Neural crest cell (in vitro differentiated cells): ENCODE results near the gene BRPF1. TPM values are rescaled to one million over a fixed set of nuclear protein-coding genes. Genes with fewer than 3 reads are reported as not detected.
A peak's percentile ranks its signal among the peaks of the same experiment; 100 is the strongest.

Experiments used
- DNase-seq: peaks from one replicate; pipeline ENCODE4 v3.0.0; 2021; ENCODE audit warnings: low read depth, mixed read lengths, low spot score
- H3K27ac Mint-ChIP-seq: one replicate; pipeline ENCODE4 v1.8.0; 2021; ENCODE audit warnings: mild to moderate bottlenecking, mixed read lengths; ENCODE audit not compliant: unreplicated experiment
- H3K27me3 Mint-ChIP-seq: 2 replicates; pipeline ENCODE4 v1.8.0; 2021; ENCODE audit warnings: low read depth, mild to moderate bottlenecking, mixed read lengths
- H3K36me3 Mint-ChIP-seq: 2 replicates; pipeline ENCODE4 v1.8.0; 2021; ENCODE audit warnings: low read depth, mild to moderate bottlenecking, mixed read lengths
- H3K4me1 Mint-ChIP-seq: 2 replicates; pipeline ENCODE4 v1.8.0; 2021; ENCODE audit warnings: mixed read lengths
- H3K4me3 Mint-ChIP-seq: one replicate; pipeline ENCODE4 v1.8.0; 2021; ENCODE audit warnings: mild to moderate bottlenecking, mixed read lengths
- H3K9me3 Mint-ChIP-seq: 2 replicates; pipeline ENCODE4 v1.8.0; 2021; ENCODE audit warnings: mixed read lengths
- total RNA-seq: library from RNA; stranded (reverse); gene quantifications from 2 replicates; pipeline ENCODE4 v1.2.1, GENCODE V29; 2021
- TF ChIP-seq, protein P1 (sequence below): fragments of 200-600 bp; sonication (generic); conservative IDR thresholded peaks from 2 replicates; pipeline ENCODE4 v1.5.0; 2021; ENCODE audit warnings: antibody characterized with exemption, mild to moderate bottlenecking

Gene BRPF1
- total RNA-seq, 1 donor from 2014 or later: 39.2 TPM

DNA sequence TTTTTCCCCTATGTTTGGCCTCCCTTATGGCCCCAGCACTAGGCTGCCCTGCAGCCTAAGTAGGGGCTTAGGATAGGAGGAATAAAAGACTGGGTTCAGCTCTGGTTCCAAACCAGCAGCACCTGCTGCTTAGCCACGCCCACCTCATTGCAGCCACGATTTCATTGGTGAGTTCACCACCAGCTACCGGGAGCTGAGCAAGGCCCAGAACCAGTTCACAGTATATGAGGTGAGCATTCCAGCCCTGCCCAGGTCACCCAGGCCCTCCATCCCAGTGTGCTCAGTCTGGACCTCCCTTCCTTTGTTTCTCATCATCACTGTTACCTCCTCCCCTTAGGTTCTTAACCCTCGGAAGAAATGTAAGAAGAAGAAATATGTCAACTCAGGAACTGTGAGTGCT is 16.4 kb upstream of the BRPF1 start:
- H3K27ac Mint-ChIP-seq: no peak overlapping the region
- no peak overlapping the region for H3K4me3 Mint-ChIP-seq
- no peaks in the 10 kb centered on the region for H3K4me1 Mint-ChIP-seq
- no peak for DNase-seq
- H3K9me3 Mint-ChIP-seq: no peaks in the 10 kb centered on the region
- H3K27me3 Mint-ChIP-seq: peaks cover 66% of the 10 kb centered on the region
- H3K36me3 Mint-ChIP-seq: no peaks in the 10 kb centered on the region
- TF ChIP-seq, protein P1, sequence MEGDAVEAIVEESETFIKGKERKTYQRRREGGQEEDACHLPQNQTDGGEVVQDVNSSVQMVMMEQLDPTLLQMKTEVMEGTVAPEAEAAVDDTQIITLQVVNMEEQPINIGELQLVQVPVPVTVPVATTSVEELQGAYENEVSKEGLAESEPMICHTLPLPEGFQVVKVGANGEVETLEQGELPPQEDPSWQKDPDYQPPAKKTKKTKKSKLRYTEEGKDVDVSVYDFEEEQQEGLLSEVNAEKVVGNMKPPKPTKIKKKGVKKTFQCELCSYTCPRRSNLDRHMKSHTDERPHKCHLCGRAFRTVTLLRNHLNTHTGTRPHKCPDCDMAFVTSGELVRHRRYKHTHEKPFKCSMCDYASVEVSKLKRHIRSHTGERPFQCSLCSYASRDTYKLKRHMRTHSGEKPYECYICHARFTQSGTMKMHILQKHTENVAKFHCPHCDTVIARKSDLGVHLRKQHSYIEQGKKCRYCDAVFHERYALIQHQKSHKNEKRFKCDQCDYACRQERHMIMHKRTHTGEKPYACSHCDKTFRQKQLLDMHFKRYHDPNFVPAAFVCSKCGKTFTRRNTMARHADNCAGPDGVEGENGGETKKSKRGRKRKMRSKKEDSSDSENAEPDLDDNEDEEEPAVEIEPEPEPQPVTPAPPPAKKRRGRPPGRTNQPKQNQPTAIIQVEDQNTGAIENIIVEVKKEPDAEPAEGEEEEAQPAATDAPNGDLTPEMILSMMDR: no peak

DNA sequence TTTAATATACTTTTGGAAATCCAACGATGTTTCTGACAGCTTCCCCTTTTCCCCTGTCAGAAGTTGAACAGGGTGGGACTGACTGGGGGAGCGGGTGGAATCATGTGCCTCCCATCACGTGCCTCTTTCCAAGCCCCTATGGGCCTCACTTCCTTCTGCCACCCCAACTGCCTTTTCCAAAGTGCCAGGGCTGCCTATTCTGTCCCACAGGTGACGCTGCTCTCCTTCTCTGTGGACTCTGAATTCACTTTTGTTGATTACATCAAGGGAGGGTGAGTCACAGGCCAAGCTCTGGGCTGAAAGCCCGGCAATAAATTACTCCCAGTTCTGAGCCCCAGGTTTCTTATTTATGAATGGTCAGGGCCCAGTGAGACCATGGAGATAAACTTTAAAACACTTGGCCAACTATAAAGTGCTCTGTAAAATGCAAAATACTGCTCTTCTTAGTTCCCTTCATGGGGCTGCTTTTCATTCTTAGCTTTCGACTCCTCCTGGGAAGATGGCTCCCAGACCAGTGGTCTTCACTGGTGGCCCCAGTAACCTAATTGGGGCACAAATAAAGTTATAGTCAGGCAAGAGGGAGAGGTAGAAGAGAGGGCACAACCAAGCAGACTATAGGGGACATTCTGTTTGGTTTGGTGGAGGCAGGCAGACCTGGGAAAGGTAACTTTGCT is 15.6 kb upstream of the BRPF1 start:
- no peak overlapping the region for H3K4me3 Mint-ChIP-seq
- no peak for DNase-seq
- TF ChIP-seq, protein P1: peak; percentile 27
- peaks cover 66% of the 10 kb centered on the region for H3K27me3 Mint-ChIP-seq
- no peak overlapping the region for H3K27ac Mint-ChIP-seq
- H3K4me1 Mint-ChIP-seq: no peaks in the 10 kb centered on the region
- no peaks in the 10 kb centered on the region for H3K9me3 Mint-ChIP-seq
- H3K36me3 Mint-ChIP-seq: no peaks in the 10 kb centered on the region

DNA sequence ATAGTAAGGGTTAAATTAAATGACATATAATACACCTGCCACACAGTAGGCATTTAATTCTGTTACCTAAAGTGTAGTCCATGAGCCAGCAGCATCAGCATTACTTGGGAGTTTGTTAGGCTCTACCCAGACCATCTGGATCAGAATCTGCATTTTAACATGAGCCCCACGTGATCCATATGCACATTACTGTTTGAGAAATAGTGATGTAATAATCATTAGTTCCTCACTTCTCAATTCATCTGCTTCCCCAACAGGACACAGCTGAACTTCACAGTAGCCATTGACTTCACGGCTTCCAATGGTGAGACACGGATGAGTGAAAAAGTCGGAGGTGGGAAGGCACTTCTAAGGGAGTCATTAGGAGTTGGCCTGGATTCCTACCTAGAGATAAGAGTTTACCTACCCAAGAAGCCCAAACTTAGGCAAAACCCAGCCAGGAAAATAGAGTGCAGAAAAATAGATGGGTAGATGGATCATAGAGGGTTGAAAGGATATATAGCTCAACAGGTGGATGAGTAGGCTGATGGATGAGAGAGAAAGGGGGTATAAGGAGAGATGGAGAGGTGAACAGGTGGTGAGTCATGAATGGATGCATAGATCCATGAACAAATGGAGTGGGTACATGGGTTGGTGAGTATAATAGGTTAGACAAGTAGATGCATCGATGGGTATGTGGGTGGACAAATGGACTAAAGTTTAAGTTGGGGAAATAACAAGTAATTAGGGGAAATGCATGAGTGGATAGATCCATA is 14.6 kb upstream of the BRPF1 start:
- Mint-ChIP-seq H3K27me3 (peaks cover 68% of the 10 kb centered on the region), H3K4me1 (no peaks in the 10 kb centered on the region), H3K27ac (no peak overlapping the region), H3K9me3 (no peaks in the 10 kb centered on the region), H3K36me3 (no peaks in the 10 kb centered on the region), H3K4me3 (no peak overlapping the region)
- DNase-seq: no peak
- TF ChIP-seq, protein P1: no peak

DNA sequence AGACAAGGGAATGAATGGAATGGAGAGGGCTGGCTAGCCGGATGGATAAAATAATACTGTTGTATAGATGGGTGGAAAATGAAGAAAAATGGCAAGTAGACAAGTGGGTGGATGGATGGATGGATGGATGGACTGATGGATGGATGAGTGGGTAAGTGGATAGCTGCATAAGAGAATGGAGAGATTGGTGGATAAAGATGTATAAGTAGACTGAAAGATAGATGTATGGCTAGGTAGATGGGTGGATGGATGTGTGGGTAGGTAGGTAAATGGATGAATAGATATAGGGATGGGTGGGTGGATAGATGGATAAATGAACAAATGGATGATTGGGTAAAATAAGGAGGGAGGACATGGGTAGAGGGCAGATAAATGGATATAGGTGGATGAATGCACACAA is 14.0 kb upstream of the BRPF1 start:
- no peaks in the 10 kb centered on the region for H3K9me3 Mint-ChIP-seq
- peaks cover 70% of the 10 kb centered on the region for H3K27me3 Mint-ChIP-seq
- no peak for DNase-seq
- H3K36me3 Mint-ChIP-seq: no peaks in the 10 kb centered on the region
- no peak overlapping the region for H3K4me3 Mint-ChIP-seq
- no peaks in the 10 kb centered on the region for H3K4me1 Mint-ChIP-seq
- no peak overlapping the region for H3K27ac Mint-ChIP-seq
- TF ChIP-seq, protein P1: no peak

DNA sequence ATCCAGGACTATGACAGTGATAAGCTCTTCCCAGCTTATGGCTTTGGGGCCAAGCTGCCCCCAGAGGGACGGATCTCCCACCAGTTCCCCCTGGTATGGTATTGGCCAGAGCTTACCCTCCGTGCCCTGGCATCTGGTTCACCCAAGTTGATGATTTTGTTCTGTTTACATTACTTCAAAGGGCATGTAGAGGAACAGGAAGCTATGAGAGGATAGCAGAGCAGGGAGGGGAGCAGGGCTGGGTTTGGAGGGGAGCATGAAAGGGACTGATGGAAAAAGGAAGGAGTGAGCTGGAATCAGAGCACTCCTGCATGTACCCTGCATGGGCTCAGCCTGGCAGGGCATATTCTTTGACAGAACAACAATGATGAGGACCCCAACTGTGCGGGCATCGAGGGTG is 13.4 kb upstream of the BRPF1 start:
- H3K36me3 Mint-ChIP-seq: no peaks in the 10 kb centered on the region
- H3K27me3 Mint-ChIP-seq: peaks cover 71% of the 10 kb centered on the region
- no peaks in the 10 kb centered on the region for H3K4me1 Mint-ChIP-seq
- H3K9me3 Mint-ChIP-seq: no peaks in the 10 kb centered on the region
- DNase-seq: no peak
- TF ChIP-seq, protein P1: no peak
- no peak overlapping the region for H3K27ac Mint-ChIP-seq
- no peak overlapping the region for H3K4me3 Mint-ChIP-seq
